HL-60 (cell line): ENCODE measurements around the gene RBM46.

ENCODE experiments used
- DNase-seq, 2 experiments: peaks; one replicate each; pipeline ENCODE4 v3.0.0-alpha.2; 2010 to 2020; ENCODE audit warnings: low read depth in 1 of 2, low spot score in 1 of 2
- H3K27ac ChIP-seq: fragments of 250-450 bp; sonication (Bioruptor Pico); replicated peaks from 2 replicates; pipeline ENCODE4 v1.5.1; 2020; ENCODE audit warnings: mild to moderate bottlenecking, moderate library complexity
- H3K27me3 ChIP-seq: fragments of 250-450 bp; sonication (Bioruptor Pico); 2 replicates; pipeline ENCODE4 v1.5.1; 2021; ENCODE audit warnings: mild to moderate bottlenecking, moderate library complexity; ENCODE audit not compliant: insufficient read depth, poor library complexity, severe bottlenecking
- H3K4me3 ChIP-seq: replicated peaks from 2 replicates; pipeline ENCODE4 v1.5.1; 2011; ENCODE audit warnings: mild to moderate bottlenecking, control low read depth, low read length; ENCODE audit not compliant: insufficient read depth
- CTCF ChIP-seq: IDR thresholded peaks from one replicate; pipeline ENCODE4 v1.5.1; 2011; ENCODE audit warnings: low read length, control low read depth, inconsistent platforms; ENCODE audit not compliant: insufficient read depth
- GABPA ChIP-seq: IDR thresholded peaks from 2 replicates; pipeline ENCODE4 v1.6.1; 2012; ENCODE audit warnings: low read depth
- POLR2AphosphoS5 ChIP-seq: IDR thresholded peaks from 2 replicates; pipeline ENCODE4 v1.6.1; 2012; ENCODE audit warnings: low read depth
- REST ChIP-seq: IDR thresholded peaks from 2 replicates; pipeline ENCODE4 v1.6.1; 2012; ENCODE audit warnings: low read depth; ENCODE audit not compliant: insufficient replicate concordance
- SPI1 ChIP-seq: IDR thresholded peaks from 2 replicates; pipeline ENCODE4 v1.6.1; 2012; ENCODE audit warnings: low read depth, mild to moderate bottlenecking, borderline replicate concordance

Gene RBM46

GRCh38 chr4:154744341-154744926 is 36.6 kb upstream of the RBM46 start:
- no peak overlapping the region for H3K4me3 ChIP-seq
- peaks cover 33% of the 10 kb centered on the region for H3K27me3 ChIP-seq

GRCh38 chr4:154757713-154758112 is 23.4 kb upstream of the RBM46 start:
- TF ChIP-seq CTCF (no peak), SPI1 (no peak), REST (no peak), POLR2AphosphoS5 (no peak), GABPA (no peak)
- Histone ChIP-seq H3K27ac (no peak overlapping the region), H3K27me3 (no peaks in the 10 kb centered on the region), H3K4me3 (no peak overlapping the region)
- DNase-seq = no peak

More at GRCh38 chr4:154744341-154744926, 36.6 kb upstream of the RBM46 start:
- TF ChIP-seq GABPA (no peak), SPI1 (no peak), REST (no peak), CTCF (no peak), POLR2AphosphoS5 (no peak)
- H3K27ac ChIP-seq = no peak overlapping the region
- DNase-seq = no peak

- H3K27me3 ChIP-seq = no peaks in the 10 kb centered on the region
- H3K4me3 ChIP-seq = no peak overlapping the region
- TF ChIP-seq CTCF (no peak), REST (no peak), GABPA (no peak)
- H3K27ac ChIP-seq = no peak overlapping the region
- DNase-seq = no peak
Measured at GRCh38 chr4:154760895-154761294, 20.2 kb upstream of the RBM46 start.
